Activated CD8-positive, alpha-beta memory T cell treated with anti-CD3 and anti-CD28 coated beads for 1 hour (primary cell): ENCODE data around the gene HSD17B11.
"Not testable (repeated sequence)": the region's sequence is repeated elsewhere in the genome, so short reads cannot be mapped to it uniquely, and the experiment has no call there.

ENCODE experiments used
- DNase-seq, 2 donors: peaks; one replicate each; pipeline ENCODE4 v3.0.0-alpha.2; 2020; ENCODE audit warnings: low read depth in 1 of 2; ENCODE audit errors: extremely low read depth in 1 of 2

HSD17B11 gene, protein sequence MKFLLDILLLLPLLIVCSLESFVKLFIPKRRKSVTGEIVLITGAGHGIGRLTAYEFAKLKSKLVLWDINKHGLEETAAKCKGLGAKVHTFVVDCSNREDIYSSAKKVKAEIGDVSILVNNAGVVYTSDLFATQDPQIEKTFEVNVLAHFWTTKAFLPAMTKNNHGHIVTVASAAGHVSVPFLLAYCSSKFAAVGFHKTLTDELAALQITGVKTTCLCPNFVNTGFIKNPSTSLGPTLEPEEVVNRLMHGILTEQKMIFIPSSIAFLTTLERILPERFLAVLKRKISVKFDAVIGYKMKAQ

DNA sequence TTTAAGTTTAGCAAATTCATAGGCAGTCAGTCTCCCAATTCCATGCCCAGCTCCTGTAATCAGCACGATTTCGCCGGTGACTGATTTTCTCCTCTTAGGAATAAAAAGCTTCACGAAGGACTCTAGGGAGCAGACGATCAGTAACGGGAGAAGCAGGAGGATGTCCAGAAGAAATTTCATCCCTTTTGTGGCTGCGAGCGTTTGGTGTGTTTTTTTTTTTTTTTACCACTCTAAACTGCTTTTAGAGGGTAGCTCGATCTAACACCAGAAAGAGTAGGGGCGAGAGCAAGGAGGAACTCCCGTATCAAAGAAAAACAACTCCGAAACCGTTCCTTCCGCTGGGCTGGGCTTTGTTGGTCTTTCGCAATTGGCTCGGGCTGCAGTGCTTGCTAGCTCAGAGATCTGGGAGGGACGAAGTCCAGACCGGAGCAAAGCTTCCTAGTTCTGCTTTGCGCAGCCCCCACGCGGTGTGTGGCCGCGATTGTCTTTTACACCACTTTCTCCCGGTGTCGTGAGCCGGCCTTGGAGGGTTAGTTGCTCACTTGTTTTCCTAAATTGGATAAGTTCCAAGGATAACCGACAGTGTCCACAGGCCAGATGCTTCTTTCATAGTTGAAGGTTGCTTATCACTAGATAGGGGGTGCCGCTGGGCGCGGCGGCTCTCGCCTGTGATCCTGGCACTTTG, at the start of gene HSD17B11:
HSD17B11 (minus strand) TSS at position 298 of the 685 bp plus-strand sequence; CDS start at position 180, 118 bp downstream.
- DNase-seq: peak; percentile 49 to 58

DNA sequence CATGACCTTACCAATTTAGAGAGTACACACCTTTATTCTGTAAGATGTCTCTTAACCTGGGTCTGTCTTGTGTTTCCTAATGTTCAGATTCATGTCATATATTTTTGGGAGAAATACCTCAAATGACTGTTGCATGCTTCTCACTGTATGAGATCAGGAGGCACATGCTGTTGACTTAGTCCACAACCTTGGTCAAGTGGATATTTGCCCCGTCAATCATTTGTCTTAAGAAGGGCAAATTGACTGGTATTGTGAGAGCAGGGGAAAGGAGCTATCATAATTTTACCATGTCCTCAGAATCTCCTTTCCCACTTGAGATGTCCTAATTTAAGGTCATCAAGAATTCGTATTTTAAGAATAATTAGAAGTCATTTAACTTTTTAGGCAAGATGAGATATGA, 42.4 kb upstream of the HSD17B11 start:
- DNase-seq: no peak

DNA sequence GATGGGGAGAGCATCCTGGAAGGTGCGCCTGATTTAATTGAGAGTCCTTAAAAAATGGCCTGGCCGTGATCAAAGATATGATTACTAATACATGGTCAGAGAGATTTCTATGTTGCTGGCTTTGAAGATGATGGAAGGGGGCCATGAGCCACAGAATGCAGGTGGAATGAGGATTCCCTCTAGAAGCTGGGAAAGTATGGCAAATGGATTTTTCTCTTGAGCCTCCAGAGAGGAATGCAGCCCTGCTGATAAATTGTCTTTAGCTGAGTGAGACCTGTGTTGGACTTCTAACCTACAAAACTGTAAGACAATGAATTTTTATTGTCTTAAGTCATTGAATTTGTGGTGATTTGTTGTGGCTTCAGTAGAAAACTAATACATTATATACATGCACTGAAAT, 39.0 kb upstream of the HSD17B11 start:
- no peak for DNase-seq

DNA sequence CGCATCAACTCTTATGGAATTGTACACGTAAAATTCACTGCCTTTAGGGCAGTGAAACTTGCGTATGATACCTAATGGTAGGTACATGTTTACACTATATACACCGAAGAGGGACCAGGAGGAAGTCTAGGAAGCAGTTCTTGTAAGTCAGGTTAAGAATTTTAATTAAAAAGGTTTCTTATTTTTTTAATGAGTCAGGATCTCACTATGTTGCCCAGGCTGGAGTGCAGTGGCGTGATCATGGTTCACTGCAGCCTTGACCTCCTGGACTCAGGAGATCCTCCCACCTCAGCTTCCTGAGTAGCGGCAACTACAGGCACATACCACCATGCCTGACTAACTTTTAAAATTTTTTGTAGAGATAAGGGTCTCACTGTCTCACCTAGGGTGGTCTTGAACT, 38.0 kb upstream of the HSD17B11 start:
- DNase-seq: no peak

DNA sequence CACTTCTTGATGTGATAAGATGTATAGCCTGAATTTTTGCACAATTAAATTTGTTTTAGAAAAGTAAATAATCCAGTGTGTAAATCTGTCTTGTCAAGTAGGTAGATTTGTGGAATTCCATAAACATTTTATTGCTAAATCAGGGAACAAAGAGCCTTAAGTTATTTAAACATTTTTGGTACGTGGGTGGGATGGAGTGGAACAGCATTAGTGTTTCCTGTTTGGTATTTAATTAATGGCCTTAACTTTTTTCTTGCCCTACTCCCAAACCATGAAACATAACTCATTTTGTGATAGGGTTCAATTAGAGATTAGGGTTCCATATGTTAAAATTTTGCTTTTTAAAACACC, 36.5 kb upstream of the HSD17B11 start:
- no peak for DNase-seq

DNA sequence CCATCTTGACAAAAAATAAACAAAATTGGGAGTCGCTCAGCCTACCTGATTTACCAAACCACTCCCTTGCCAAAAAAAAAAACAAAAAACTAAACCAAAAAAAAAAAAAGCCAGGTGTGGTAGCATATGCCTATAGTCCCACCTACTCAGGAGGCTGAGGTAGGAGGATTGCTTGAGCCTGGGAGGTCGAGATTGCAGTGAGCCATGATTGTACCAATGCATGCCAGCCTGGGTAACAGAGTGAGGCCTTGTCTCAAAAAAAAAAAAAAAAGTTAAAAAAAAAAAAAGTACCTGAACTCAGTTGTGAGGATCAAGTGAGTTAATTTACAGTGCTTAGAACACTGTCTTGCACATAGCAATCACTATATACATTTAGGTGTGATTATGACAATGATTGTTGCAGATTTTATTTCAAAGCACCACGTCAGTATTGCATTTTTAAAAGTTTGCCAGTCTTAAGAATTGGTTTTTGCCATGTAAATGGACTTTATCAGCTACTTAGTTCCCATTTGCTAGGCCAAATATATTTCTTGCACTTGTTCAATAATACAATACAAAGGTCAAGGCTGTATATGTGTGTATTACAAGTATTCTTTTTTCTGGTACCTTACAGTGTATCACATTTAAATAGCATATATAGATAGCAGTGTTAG, 36.0 kb upstream of the HSD17B11 start:
- DNase-seq: no peak

DNA sequence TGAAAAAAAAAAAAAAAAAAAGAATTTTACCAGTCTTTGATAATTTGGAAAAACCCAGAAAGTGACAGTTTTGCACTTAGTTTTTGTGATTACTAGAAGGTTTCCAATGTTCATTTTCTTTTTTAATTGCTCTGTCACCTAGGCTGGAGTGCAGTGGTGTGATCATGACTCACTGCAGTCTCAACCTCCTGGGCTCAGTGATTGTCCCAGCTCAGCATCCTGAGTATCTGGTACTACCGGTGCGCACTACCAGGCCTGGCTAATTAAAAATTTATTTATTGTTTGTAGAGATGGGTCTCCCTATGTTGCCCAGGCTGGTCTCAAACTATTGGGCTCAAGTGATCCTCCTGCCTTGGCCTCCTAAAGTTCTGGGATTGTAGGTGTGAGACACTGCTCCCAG, 34.7 kb upstream of the HSD17B11 start:
- no peak for DNase-seq

DNA sequence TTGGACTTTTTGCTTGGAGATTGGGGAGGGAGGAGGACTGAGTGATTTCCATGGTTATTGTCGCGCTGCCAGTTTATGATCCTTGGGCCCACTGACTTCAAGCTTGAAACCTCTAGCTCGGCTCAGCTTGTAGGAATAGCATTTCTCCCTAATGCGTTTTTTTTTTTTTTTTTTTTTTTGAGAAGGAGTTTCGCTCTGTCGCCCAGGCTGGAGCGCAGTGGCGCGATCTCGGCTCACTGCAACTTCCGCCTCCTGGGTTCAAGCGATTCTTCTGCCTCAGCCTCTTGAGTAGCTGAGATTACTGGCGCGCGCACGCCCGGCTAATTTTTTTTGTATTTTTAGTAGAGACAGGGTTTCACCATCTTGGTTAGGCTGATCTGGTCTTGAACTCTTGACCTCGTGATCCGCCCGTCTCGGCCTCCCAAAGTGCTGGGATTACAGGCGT, 33.1 kb upstream of the HSD17B11 start:
- DNase-seq: not testable (repeated sequence)

DNA sequence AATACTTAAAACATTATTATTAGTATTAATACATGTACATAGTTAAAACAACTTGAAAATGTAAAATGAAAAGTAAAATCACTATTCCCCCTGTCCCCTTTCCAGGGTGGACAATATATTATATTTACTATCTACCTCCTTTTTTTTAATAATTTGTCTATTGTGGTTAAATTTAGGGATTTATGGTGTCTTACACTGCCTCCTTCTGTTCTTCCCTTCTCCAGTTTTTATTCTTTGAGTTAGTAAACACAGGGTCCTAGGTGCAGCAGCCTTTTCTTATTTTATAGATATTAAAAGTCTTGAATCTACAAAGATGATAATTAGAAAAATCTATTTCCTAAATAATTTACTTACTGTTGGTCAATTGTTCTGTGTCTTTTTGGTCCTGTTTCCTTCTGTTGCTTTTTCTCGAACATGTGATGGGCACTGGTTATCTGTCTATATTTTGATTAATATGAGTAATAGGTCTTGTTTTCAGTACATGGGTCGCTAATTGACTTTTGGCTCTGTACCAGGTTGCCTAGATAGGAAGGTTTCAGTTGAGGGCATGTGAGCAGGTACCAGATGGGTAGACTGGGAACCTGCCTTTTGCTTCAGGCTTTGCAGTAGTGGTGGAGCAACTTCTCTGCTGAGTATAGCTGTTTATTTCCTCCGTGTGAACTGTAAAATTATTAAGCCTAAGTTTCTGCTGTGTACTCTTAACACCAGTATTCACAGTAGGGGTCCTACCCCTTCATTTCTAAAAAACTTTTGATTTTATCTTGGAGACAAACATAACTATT, 32.5 kb upstream of the HSD17B11 start:
- DNase-seq: no peak

DNA sequence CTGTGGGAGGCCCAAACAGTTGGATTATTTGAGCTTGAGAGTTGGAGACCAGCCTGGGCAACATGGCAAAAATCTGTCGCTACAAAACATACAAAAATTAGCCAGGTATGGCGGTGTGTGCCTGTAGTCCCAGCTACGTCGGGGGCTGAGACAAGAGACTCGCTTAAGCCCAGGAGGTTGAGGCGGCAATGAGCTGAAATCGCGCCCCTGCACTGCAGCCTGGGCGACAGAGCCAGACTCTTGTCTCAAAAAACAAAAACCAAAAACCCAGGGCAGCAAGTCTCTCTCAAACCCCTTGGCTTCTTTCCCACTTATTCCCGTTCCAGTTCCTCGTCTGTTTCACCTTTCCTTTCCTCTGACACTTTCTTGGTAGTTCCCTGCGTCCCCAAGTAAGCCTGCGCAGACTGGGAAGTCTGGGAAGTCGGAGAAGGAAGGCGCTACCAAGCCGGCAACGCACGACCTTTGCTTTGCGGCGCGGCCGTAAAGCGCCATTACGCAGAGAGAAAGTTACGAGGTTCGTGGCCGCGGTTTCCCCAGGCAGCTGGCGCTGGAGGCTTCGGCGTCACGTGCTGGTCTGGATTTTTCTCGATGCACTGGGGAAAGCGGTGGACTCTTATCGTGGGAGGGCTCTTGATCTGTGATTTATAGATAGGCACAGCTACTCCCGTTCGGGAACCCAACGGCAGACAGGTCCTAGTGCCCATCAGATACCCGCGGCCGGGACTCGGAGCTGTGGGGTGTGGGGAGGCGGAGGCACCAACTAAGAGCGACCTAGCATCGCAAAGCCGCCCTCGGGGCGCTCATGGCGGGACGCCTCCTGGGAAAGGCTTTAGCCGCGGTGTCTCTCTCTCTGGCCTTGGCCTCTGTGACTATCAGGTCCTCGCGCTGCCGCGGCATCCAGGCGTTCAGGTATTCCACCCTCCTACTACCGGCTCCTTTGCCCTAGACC, 31.4 kb upstream of the HSD17B11 start, which contains the start of gene NUDT9:
NUDT9 (plus strand) TSS at position 470 of the 949 bp plus-strand sequence; CDS start at position 803, 333 bp downstream.
- peak; percentile 52 to 76 for DNase-seq

DNA sequence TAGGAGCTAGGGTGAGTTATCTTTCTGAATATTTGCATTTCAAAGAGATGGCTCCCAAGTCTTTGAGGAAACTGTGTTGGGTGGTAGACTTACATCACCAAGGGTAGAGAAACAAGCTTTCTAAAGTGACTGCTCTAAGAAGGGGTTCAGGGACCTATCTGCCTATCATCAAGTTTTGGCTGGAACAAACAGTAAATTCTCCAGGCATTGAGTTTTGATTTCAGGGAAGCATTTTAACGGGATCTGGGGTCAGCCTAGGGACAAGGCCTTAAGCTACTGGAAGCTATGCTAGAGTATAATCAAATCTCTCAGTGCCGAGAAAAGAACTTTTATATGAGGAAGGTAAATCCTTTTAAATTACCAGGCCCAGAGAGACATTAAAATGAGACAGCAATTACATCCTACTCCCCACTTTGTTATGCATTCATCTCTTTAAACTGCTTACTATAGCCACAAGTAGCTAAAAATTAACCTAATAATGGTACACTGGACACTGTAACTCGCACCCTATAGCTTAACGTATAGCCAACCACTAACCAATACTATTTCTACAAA, 29.4 kb upstream of the HSD17B11 start:
- DNase-seq: no peak

DNA sequence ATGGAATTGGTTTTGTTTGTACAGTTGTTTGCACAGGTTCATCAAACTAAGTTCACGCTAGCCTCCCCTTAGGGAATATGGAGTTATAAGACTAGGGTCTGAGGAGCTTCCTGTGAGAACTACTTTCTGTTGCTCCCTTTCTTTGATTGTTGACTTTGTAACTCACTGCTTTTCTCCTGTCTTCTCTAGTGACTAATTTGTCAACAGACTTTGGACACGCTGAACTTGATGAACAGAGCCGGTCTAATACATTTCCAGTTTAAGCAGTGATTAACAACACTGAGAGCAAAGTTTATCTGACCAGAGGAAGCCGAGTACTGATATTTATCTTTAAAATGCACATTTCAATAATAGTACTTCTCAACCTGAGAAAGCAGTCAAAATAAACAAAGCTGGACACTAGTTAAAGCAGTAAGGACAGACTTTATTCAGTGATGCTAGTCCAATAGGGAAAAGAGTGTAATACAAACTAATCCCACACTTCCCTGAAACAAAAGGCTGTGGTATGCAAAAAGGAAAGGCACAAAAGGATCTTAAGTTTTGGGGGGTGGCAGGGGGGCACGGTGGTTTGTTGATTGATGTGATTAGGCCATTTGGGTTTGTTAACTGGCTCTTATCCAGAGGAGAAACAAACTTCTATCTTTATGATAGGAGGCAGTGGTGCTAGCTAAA, 28.7 kb upstream of the HSD17B11 start:
- no peak for DNase-seq

DNA sequence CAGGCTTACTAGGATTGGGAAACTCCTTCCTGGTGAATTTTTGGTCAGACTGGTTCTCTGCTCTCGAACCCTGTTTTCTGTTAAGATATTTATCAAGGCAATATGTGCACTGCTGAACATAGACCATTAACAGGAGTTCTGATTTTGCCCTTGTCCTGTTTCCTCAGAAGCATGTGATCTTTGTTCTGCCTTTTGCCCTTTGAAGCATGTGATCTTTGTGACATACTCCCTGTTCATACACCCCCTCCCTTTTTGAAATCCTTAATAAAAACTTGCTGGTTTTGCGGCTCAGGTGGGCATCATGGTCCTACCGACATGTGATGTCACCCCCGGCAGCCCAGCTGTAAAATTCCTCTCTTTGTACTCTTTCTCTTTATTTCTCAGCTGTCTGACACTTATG, 27.4 kb upstream of the HSD17B11 start:
- DNase-seq: not testable (repeated sequence)

DNA sequence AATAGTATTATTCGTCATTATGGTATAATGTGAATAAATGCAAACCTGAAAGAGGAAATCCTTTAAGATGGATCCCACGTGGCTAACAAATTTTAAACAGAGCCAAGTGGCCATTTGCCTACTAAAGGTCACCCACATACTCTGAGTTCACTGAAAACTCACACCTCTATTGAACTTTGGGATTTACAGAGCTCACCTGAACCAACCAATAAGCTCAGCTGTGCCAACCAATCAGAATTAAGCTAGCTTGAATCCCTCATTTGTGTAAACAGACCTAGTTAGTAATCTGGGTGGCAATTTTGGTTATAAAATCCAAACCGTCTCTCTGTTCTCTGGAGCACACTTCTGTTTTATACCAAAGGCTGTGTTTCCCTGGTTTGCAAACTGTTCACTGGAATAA, 26.0 kb upstream of the HSD17B11 start:
- no peak for DNase-seq

DNA sequence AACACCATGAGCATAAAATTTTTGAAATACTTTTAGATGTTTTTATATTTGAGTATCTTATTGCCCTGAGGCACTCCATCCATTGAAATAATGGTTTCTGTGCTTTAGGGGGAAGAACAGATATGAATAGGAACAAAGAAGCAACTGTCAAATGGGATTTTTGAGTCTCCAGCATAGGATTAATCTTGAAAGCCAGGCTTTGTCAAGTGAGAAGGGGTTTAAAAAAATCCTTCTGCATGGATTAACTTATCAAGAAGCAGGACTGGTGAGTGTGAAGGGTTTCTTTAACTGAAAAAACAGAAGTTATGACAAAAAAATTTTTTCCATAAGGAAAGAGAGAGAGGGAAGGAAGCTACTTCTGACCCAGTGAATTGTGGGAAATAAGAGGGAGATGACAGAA, 23.8 kb upstream of the HSD17B11 start:
- no peak for DNase-seq

DNA sequence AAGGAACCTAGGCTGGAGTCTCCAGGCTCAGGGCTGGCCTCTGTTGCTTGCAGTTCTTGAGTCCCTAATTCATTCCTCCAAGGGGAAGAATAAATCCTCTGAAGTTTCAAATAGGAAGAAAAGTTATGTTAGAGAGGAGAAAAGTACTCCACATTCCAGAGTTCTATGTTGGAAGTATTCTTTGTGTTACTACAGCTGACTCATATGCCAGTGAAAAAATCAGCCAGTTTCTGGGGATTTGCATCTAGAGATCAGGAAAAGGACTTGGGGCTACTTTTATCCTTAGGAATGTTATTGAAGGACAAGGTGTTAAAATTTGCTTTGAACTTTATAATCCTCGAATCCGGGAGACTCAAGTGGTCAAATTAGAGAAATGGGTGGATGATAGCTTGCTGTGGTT, 19.7 kb upstream of the HSD17B11 start:
- no peak for DNase-seq

DNA sequence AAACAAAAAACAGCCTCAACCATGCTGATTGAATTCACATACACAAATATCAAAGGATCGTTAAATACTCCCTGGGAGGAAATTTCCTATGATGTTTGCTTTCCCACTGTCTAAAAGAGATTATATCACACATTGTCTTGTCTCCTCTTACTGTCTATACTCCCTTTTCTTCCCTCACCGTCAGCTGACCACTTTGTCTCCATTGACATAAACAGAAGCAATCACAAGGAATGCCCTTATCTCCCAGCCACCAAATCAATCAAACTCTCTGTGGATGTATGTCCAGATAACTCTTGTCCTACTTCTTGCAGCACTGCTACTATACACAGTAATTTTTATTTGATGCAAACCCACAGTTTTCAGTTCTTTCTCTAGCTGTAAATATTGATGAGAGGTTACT, 19.2 kb upstream of the HSD17B11 start:
- no peak for DNase-seq

DNA sequence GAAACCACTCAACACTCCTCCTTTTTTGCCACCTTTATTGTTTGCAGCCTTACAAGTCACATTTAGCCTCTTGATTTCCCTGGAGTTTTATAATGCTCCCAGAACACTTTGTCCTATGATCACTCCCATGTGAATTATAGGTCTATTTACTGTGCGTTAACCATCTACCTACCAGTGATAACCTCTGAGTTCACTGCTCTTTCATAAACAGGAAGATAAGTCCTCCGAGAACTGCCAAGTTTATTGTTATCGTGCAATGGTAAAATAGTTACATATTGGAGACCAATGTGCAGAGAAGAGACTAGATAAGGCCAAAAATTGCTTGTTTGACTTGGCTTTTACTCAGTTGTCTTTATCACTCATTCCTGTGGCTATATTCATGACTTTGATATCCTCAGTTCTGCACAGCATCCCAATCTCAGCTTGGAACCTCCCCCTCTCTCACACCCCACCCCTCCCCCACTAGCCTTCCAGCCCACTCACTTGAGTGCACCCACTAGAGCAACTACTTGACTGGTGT, 18.5 kb upstream of the HSD17B11 start:
- no peak for DNase-seq

DNA sequence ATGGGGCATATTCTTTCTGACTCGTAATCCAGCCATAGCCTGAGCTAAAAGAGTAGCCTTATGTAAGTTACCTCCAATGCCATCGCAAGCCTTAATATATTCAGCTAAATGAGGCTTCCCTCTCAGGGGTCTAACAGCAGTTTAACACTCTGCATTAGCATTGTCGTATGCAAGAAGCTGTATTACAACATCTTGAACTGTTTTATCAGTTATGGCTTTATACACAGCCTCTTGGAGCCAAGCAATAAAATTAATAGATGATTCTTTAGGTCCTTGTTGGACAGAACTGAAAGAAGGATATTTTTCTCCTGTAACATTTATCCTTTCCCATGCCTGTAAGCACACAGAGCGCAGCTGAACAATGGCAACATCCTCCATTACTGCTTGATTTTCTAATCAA, 15.9 kb upstream of the HSD17B11 start:
- not testable (repeated sequence) for DNase-seq
